HCT116 (cell line): ENCODE measurements around the gene ACBD6. TPM values are rescaled to one million over a fixed set of nuclear protein-coding genes. Genes with fewer than 3 reads are reported as not detected.

Source experiments
- ATAC-seq: fragments of 200-7000 bp; cut with Tn5 transposase; 2 replicates; pipeline ENCODE4 v1.9.1; 2020; ENCODE audit warnings: mild to moderate bottlenecking, moderate library complexity
- BruUV-seq: library from RNA; stranded (reverse); fragments of 400-500 nt; replicated peaks from 2 replicates; lab custom pipeline; 2021; lab: Mats Ljungman, UMichigan
- CTCF ChIA-PET: fragments of 300-600 bp; sonication (Branson Sonifier 250); formaldehyde crosslinking; loops from one replicate; lab custom pipeline; 2021; ENCODE audit warnings: antibody characterized with exemption; lab: Charles Lee
- POLR2A ChIA-PET: fragments of 300-600, 350-600 bp; sonication (Branson Sonifier 250); formaldehyde crosslinking; loops from one replicate; lab custom pipeline; 2021; ENCODE audit warnings: antibody characterized with exemption; lab: Charles Lee
- RAD21 ChIA-PET, 2 experiments: fragments of 300-600 bp; sonication (Branson Sonifier 250); formaldehyde crosslinking; loops; one replicate each; lab custom pipeline; 2023; ENCODE audit warnings: low total read pairs in 2 of 2; ENCODE audit not compliant: uncharacterized antibody in 2 of 2, unreplicated experiment in 2 of 2, low non-redundant PET in 1 of 2; lab: Charles Lee
- DNase-seq: peaks from one replicate; pipeline ENCODE4 v3.0.0-alpha.2; 2010; ENCODE audit warnings: low read depth, low spot score
- H2AFZ ChIP-seq: fragments of 200-600 bp; shearing (Covaris generic), sonication (generic); 2 replicates; pipeline ENCODE4 v1.6.1; 2017; ENCODE audit warnings: low read depth, mixed run types, mixed read lengths, antibody characterized with exemption, low read length; ENCODE audit not compliant: poor library complexity, severe bottlenecking
- H3K27ac ChIP-seq: 2 replicates; pipeline ENCODE4 v1.5.1; 2012; ENCODE audit warnings: low read depth, low read length
- H3K27me3 ChIP-seq: fragments of 200-600 bp; sonication (generic); 2 replicates; pipeline ENCODE4 v1.6.1; 2016; ENCODE audit warnings: mixed run types, low read length, mixed read lengths; ENCODE audit not compliant: insufficient read depth
- H3K36me3 ChIP-seq, 2 experiments: fragments of 200-500 bp in 1 of 2; fragments of 200-600 bp in 1 of 2; sonication (Bioruptor generic) in 1 of 2; sonication (generic) in 1 of 2; 2 replicates each; pipeline versions ENCODE4 v1.5.1 to v1.6.1; 2014 to 2016; ENCODE audit warnings: low read length in 2 of 2, inconsistent platforms in 1 of 2, mixed read lengths in 1 of 2, mixed run types in 1 of 2; ENCODE audit not compliant: insufficient read depth in 2 of 2, control insufficient read depth in 1 of 2
- H3K4me1 ChIP-seq, 2 experiments: fragments of 200-600 bp in 1 of 2; sonication (generic) in 1 of 2; 2 replicates each; pipeline versions ENCODE4 v1.5.1 to v1.6.1; 2012 to 2017; ENCODE audit warnings: low read length in 2 of 2, inconsistent platforms in 1 of 2, mild to moderate bottlenecking in 1 of 2, mixed read lengths in 1 of 2, mixed run types in 1 of 2, moderate library complexity in 1 of 2; ENCODE audit not compliant: insufficient read depth in 2 of 2, control insufficient read depth in 1 of 2
- H3K4me2 ChIP-seq: fragments of 200-600 bp; sonication (generic); 2 replicates; pipeline ENCODE4 v1.6.1; 2017; ENCODE audit warnings: mixed run types, low read length, mixed read lengths
- H3K4me3 ChIP-seq, 2 experiments: fragments of 200-600 bp in 1 of 2; sonication (generic) in 1 of 2; replicated peaks in 1 of 2; 2 replicates each; pipeline ENCODE4 v1.5.1; 2011 to 2016; ENCODE audit warnings: low read length in 2 of 2, control low read depth in 1 of 2, low read depth in 1 of 2, mild to moderate bottlenecking in 1 of 2, mixed read lengths in 1 of 2, mixed run types in 1 of 2
- H3K79me2 ChIP-seq: fragments of 200-600 bp; sonication (generic); 2 replicates; pipeline ENCODE4 v1.6.1; 2017; ENCODE audit warnings: mild to moderate bottlenecking, mixed run types, low read length, moderate library complexity, mixed read lengths; ENCODE audit not compliant: insufficient read depth
- H3K9ac ChIP-seq: fragments of 200-600 bp; sonication (generic); 2 replicates; pipeline ENCODE4 v1.6.1; 2016; ENCODE audit warnings: low read length, mixed read lengths
- H3K9me2 ChIP-seq: fragments of 200-600 bp; sonication (generic), shearing (Covaris generic); 2 replicates; pipeline ENCODE4 v1.6.1; 2017; ENCODE audit warnings: mixed run types, mild to moderate bottlenecking, moderate library complexity; ENCODE audit not compliant: insufficient read depth
- H3K9me3 ChIP-seq, 2 experiments: fragments of 200-500 bp in 1 of 2; fragments of 200-600 bp in 1 of 2; sonication (Bioruptor generic) in 1 of 2; sonication (generic) in 1 of 2; 2 replicates each; pipeline ENCODE4 v1.6.1; 2014 to 2017; ENCODE audit warnings: low read length in 2 of 2, mixed read lengths in 2 of 2, inconsistent platforms in 1 of 2, low read depth in 1 of 2, mild to moderate bottlenecking in 1 of 2, mixed run types in 1 of 2, moderate library complexity in 1 of 2; ENCODE audit not compliant: control insufficient read depth in 1 of 2, insufficient read depth in 1 of 2
- H4K20me1 ChIP-seq: fragments of 200-600 bp; sonication (generic), shearing (Covaris generic); 2 replicates; pipeline ENCODE4 v1.6.1; 2017; ENCODE audit warnings: mixed run types, mild to moderate bottlenecking, moderate library complexity; ENCODE audit not compliant: insufficient read depth
- CEBPB ChIP-seq: IDR thresholded peaks from 2 replicates; pipeline ENCODE4 v1.6.1; 2012; ENCODE audit warnings: low read depth
- EZH2 ChIP-seq: fragments of 200-600 bp; sonication (generic); IDR thresholded peaks from 2 replicates; pipeline ENCODE4 v1.6.1; 2017; ENCODE audit warnings: antibody characterized with exemption, mixed run types
- YY1 ChIP-seq: IDR thresholded peaks from 2 replicates; pipeline ENCODE4 v1.6.1; 2011; ENCODE audit warnings: low read length, low read depth, moderate library complexity, mild to moderate bottlenecking; ENCODE audit not compliant: insufficient replicate concordance; ENCODE audit errors: extremely low read depth
- intact Hi-C: fragments of 100-400 bp; cut with micrococcal nuclease; formaldehyde crosslinking; loops from 2 replicates; pipeline ENCODE4 v1.10.0; 2022
- total RNA-seq: library from RNA; stranded (reverse); gene quantifications from one replicate; pipeline ENCODE4 v1.2.1, GENCODE V29; 2021; ENCODE audit not compliant: unreplicated experiment
- TF ChIP-seq, protein P1 (sequence below): IDR thresholded peaks from 2 replicates; pipeline ENCODE4 v1.6.1; 2012; ENCODE audit warnings: low read depth

ACBD6 gene
- total RNA-seq, 1 experiment from 2014 or later, result 43.2 TPM

DNA sequence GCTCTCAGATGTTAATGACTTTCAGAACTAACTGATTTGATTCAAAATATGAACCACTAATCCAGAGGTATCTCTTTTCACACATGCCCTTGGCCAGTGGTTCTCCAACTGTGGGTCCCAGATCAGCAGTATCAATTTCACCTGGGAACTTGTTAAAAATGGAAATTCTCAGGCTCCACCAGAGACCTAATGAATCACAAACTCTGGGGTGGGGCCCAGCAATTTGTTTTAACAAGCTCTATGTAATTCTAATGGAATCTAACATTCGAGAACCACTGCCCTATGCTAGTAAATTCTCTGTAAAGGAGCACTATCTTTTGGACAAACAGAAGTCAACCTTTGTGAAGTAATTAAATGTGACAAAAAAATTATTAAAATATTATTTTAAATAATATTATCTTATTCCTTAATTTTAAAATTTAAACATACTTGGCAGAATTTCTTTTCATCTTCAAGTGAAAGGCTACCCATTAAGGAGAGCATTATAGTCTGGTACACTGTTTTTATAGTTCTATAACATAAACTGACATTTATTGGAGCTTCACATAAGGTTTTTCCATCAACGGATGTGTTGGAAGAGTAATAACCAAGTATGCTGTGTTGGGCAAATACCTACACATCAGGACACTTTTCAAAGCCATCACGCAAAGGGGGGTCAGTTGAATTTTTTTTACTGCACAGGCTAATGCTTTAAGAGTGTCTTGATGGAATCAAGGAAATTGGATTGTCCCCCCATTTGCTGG, 141.9 kb downstream of the ACBD6 start:
- peaks cover 0 to 4% of the 10 kb centered on the region in 2 experiments; a peak in 1 of 4 replicates for H3K4me1 ChIP-seq
- H3K36me3 ChIP-seq, result no peaks in the 10 kb centered on the region
- intact Hi-C loops, result no loop called here
- CTCF ChIA-PET, result no interaction called here
- no peaks in the 10 kb centered on the region for H3K9me2 ChIP-seq
- H3K4me2 ChIP-seq, result no peak overlapping the region
- no TSS peak for BruUV-seq
- H2AFZ ChIP-seq, result no peak overlapping the region
- DNase-seq (no peak), ATAC-seq (no peak)
- no peak overlapping the region for H3K4me3 ChIP-seq
- H3K27me3 ChIP-seq, result no peaks in the 10 kb centered on the region
- H3K79me2 ChIP-seq, result no peaks in the 10 kb centered on the region; the same call in 1 of the 2 replicates
- no peak overlapping the region for H3K27ac ChIP-seq
- POLR2A ChIA-PET, result no interaction called here
- H3K9ac ChIP-seq, result no peak overlapping the region
- no peaks in the 10 kb centered on the region for H4K20me1 ChIP-seq
- no peak for TF ChIP-seq CEBPB
- TF ChIP-seq, protein P1, sequence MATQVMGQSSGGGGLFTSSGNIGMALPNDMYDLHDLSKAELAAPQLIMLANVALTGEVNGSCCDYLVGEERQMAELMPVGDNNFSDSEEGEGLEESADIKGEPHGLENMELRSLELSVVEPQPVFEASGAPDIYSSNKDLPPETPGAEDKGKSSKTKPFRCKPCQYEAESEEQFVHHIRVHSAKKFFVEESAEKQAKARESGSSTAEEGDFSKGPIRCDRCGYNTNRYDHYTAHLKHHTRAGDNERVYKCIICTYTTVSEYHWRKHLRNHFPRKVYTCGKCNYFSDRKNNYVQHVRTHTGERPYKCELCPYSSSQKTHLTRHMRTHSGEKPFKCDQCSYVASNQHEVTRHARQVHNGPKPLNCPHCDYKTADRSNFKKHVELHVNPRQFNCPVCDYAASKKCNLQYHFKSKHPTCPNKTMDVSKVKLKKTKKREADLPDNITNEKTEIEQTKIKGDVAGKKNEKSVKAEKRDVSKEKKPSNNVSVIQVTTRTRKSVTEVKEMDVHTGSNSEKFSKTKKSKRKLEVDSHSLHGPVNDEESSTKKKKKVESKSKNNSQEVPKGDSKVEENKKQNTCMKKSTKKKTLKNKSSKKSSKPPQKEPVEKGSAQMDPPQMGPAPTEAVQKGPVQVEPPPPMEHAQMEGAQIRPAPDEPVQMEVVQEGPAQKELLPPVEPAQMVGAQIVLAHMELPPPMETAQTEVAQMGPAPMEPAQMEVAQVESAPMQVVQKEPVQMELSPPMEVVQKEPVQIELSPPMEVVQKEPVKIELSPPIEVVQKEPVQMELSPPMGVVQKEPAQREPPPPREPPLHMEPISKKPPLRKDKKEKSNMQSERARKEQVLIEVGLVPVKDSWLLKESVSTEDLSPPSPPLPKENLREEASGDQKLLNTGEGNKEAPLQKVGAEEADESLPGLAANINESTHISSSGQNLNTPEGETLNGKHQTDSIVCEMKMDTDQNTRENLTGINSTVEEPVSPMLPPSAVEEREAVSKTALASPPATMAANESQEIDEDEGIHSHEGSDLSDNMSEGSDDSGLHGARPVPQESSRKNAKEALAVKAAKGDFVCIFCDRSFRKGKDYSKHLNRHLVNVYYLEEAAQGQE, result no peak
- TF ChIP-seq YY1, result no peak
- TF ChIP-seq EZH2, result no peak
- RAD21 ChIA-PET, result no interaction called here
- no peaks in the 10 kb centered on the region for H3K9me3 ChIP-seq
